HEK293 (cell line): Measurements from ENCODE around the gene PSMG1.

Experiments
- CTCF ChIA-PET: fragments of 350-600 bp; formaldehyde crosslinking; extraction: SDS; loops from one replicate; lab custom pipeline; 2021; ENCODE audit warnings: antibody characterized with exemption; lab: Yijun Ruan, JAX
- POLR2A ChIA-PET: fragments of 300-600 bp; formaldehyde crosslinking; extraction: SDS; loops from one replicate; lab custom pipeline; 2020; ENCODE audit warnings: antibody characterized with exemption, inconsistent platforms; lab: Yijun Ruan, JAX
- H3K27ac ChIP-seq: fragments of 200-500 bp; sonication (Bioruptor generic); 2 replicates; pipeline ENCODE4 v1.5.1; 2014; ENCODE audit warnings: low read depth, low read length, control low read depth, inconsistent platforms; ENCODE audit errors: extremely low read depth
- H3K36me3 ChIP-seq, 2 experiments: fragments of 200-500 bp in 1 of 2; sonication (Bioruptor generic) in 1 of 2; 1 replicate in 1 of 2; 2 replicates in 1 of 2; pipeline ENCODE4 v1.5.1; 2014 to 2017; ENCODE audit warnings: inconsistent platforms in 2 of 2, low read length in 2 of 2; ENCODE audit not compliant: control insufficient read depth in 2 of 2, insufficient read depth in 1 of 2
- H3K4me1 ChIP-seq: fragments of 200-500 bp; sonication (Bioruptor generic); 2 replicates; pipeline ENCODE4 v1.5.1; 2014; ENCODE audit warnings: mild to moderate bottlenecking, low read length, inconsistent platforms; ENCODE audit not compliant: control insufficient read depth, insufficient read depth
- H3K4me3 ChIP-seq: 2 replicates; pipeline ENCODE4 v1.5.1; 2011; ENCODE audit warnings: low read depth, mild to moderate bottlenecking, control low read depth, low read length, moderate library complexity
- H3K9me3 ChIP-seq: fragments of 200-500 bp; sonication (Bioruptor generic); 2 replicates; pipeline ENCODE4 v1.5.1; 2014; ENCODE audit warnings: low read depth, low read length, inconsistent platforms; ENCODE audit not compliant: control insufficient read depth, insufficient read depth
- FEZF1 ChIP-seq: fragments of 450-650 bp; formaldehyde crosslinking; IDR thresholded peaks from 2 replicates; pipeline ENCODE4 v1.5.1; 2016; ENCODE audit warnings: missing biosample characterization, missing genetic modification characterization
- KLF10 ChIP-seq: fragments of 450-650 bp; IDR thresholded peaks from 2 replicates; pipeline ENCODE4 v1.5.1; 2018; ENCODE audit warnings: missing biosample characterization, mild to moderate bottlenecking, missing genetic modification characterization
- PRDM6 ChIP-seq: fragments of 450-650 bp; formaldehyde crosslinking; IDR thresholded peaks from 2 replicates; pipeline ENCODE4 v1.5.1; 2017; ENCODE audit warnings: missing biosample characterization, missing genetic modification characterization
- ZBTB21 ChIP-seq: fragments of 450-650 bp; formaldehyde crosslinking; IDR thresholded peaks from 2 replicates; pipeline ENCODE4 v1.5.1; 2017; ENCODE audit warnings: missing biosample characterization, missing genetic modification characterization
- ZNF121 ChIP-seq: fragments of 450-650 bp; formaldehyde crosslinking; IDR thresholded peaks from 2 replicates; pipeline ENCODE4 v1.5.1; 2016; ENCODE audit warnings: missing biosample characterization, missing genetic modification characterization
- ZNF146 ChIP-seq: fragments of 450-650 bp; formaldehyde crosslinking; IDR thresholded peaks from 2 replicates; pipeline ENCODE4 v1.5.1; 2016; ENCODE audit warnings: missing biosample characterization, missing genetic modification characterization
- ZNF341 ChIP-seq: fragments of 450-650 bp; formaldehyde crosslinking; IDR thresholded peaks from 2 replicates; pipeline ENCODE4; 2016; ENCODE audit warnings: low read depth, missing biosample characterization, missing genetic modification characterization
- ZNF37A ChIP-seq: fragments of 450-650 bp; IDR thresholded peaks from 2 replicates; pipeline ENCODE4 v1.5.1; 2018; ENCODE audit warnings: missing biosample characterization, missing genetic modification characterization
- ZNF629 ChIP-seq: fragments of 450-650 bp; formaldehyde crosslinking; IDR thresholded peaks from 2 replicates; pipeline ENCODE4 v1.5.1; 2017; ENCODE audit warnings: missing biosample characterization, missing genetic modification characterization
- ZNF677 ChIP-seq: fragments of 450-650 bp; IDR thresholded peaks from 2 replicates; pipeline ENCODE4 v1.5.0; 2018; ENCODE audit warnings: missing biosample characterization, mild to moderate bottlenecking, missing genetic modification characterization, moderate library complexity
- ZNF76 ChIP-seq: fragments of 450-650 bp; formaldehyde crosslinking; IDR thresholded peaks from 2 replicates; pipeline ENCODE4; 2016; ENCODE audit warnings: low read depth, missing biosample characterization, missing genetic modification characterization, borderline replicate concordance
- ZNF785 ChIP-seq: fragments of 450-650 bp; formaldehyde crosslinking; IDR thresholded peaks from 2 replicates; pipeline ENCODE4 v1.5.1; 2016; ENCODE audit warnings: missing biosample characterization, missing genetic modification characterization
- ZNF843 ChIP-seq: fragments of 450-650 bp; formaldehyde crosslinking; IDR thresholded peaks from 2 replicates; pipeline ENCODE4 v1.5.1; 2016; ENCODE audit warnings: missing biosample characterization, missing genetic modification characterization
- ZSCAN30 ChIP-seq: fragments of 450-650 bp; IDR thresholded peaks from 2 replicates; pipeline ENCODE4 v1.5.1; 2018; ENCODE audit warnings: missing biosample characterization, mild to moderate bottlenecking, missing genetic modification characterization, moderate library complexity
- ZSCAN5A ChIP-seq: fragments of 450-650 bp; formaldehyde crosslinking; IDR thresholded peaks from 2 replicates; pipeline ENCODE4 v1.5.1; 2016; ENCODE audit warnings: missing biosample characterization, missing genetic modification characterization

PSMG1 gene

GRCh38 chr21:39182484-39183271, 573 bp downstream of the PSMG1 start (continued):
- TF ChIP-seq ZSCAN5A (tag by site-specific recombination), result peak; percentile 99; the same call in 1 of the 2 replicates

GRCh38 chr21:39182016-39182415, 1.2 kb downstream of the PSMG1 start:
- H3K36me3 ChIP-seq, result peaks cover 28 to 36% of the 10 kb centered on the region in 2 experiments
- no peak overlapping the region for H3K27ac ChIP-seq
- H3K4me1 ChIP-seq, result 0 out of 2 replicates have a peak, but pooled peaks cover 3% of the 10 kb centered on the region
- ChIA-PET CTCF (interaction anchor here (0.5 to 0.8 kb wide), 2 partner anchors 84 to 205 kb away, joined by 3 to 4 read pairs; no protein-coding TSS in a partner anchor), POLR2A (interaction anchor here (1.0 kb wide), 1 partner anchor 200 kb away, joined by 6 read pairs; no protein-coding TSS in a partner anchor)
- TF ChIP-seq ZNF37A (tag by site-specific recombination) (no peak), FEZF1 (peak; percentile 23; the same call in 1 of the 2 replicates)
- H3K4me3 ChIP-seq, result peak overlapping the region; percentile 89
- no peaks in the 10 kb centered on the region for H3K9me3 ChIP-seq

- ChIA-PET CTCF (interaction anchor here (0.5 to 0.9 kb wide), 4 partner anchors 84 to 953 kb away, joined by 3 read pairs; no protein-coding TSS in a partner anchor), POLR2A (interaction anchor here (1.0 kb wide), 1 partner anchor 199 kb away, joined by 6 read pairs; no protein-coding TSS in a partner anchor)
- no peak overlapping the region for H3K27ac ChIP-seq
- no peak overlapping the region for H3K4me3 ChIP-seq
- H3K4me1 ChIP-seq, result 0 out of 2 replicates have a peak, but pooled peaks cover 3% of the 10 kb centered on the region
- TF ChIP-seq ZNF843 (tag by site-specific recombination) (no peak), ZNF785 (tag by site-specific recombination) (no peak), ZBTB21 (tag by site-specific recombination) (no peak), ZSCAN30 (tag by site-specific recombination) (no peak), ZNF629 (tag by site-specific recombination) (no peak), PRDM6 (peak; percentile 32; the same call in 1 of the 2 replicates), ZNF76 (no peak), ZNF341 (no peak), KLF10 (tag by site-specific recombination) (0 out of 2 replicates have a peak, but pooled peaks have one; percentile 6), ZSCAN5A (tag by site-specific recombination) (0 out of 2 replicates have a peak, but pooled peaks have one; percentile 35), ZNF146 (no peak), ZNF121 (peak; percentile 66; the same call in 1 of the 2 replicates), ZNF677 (tag by site-specific recombination) (no peak)
- peaks cover 29 to 41% of the 10 kb centered on the region in 2 experiments for H3K36me3 ChIP-seq
- no peaks in the 10 kb centered on the region for H3K9me3 ChIP-seq
Measured at GRCh38 chr21:39181205-39181818, 1.9 kb downstream of the PSMG1 start.
